SK-N-SH treated with all-trans-retinoic acid at 6 μM for 48 hours (cell line): ENCODE measurements around the gene IL17RC.

ENCODE experiments used
- ARNTL ChIP-seq: fragments of 450-650 bp; formaldehyde crosslinking; IDR thresholded peaks from 2 replicates; pipeline ENCODE4 v1.5.0; 2020; ENCODE audit warnings: low read depth, mild to moderate bottlenecking, moderate library complexity, borderline replicate concordance
- CSRNP3 ChIP-seq: fragments of 250-450 bp; sonication (Bioruptor Pico); IDR thresholded peaks from 2 replicates; pipeline ENCODE4 v1.5.1; 2021; ENCODE audit warnings: mild to moderate bottlenecking, moderate library complexity
- ESRRG ChIP-seq: fragments of 250-450 bp; sonication (Bioruptor Pico); IDR thresholded peaks from 2 replicates; pipeline ENCODE4 v1.6.1; 2021; ENCODE audit warnings: mild to moderate bottlenecking
- GLIS3 ChIP-seq: fragments of 250-450 bp; sonication (Bioruptor Pico); IDR thresholded peaks from 2 replicates; pipeline ENCODE4 v1.5.0; 2020; ENCODE audit warnings: mild to moderate bottlenecking, moderate library complexity
- RARB ChIP-seq: fragments of 250-450 bp; sonication (Bioruptor Pico); IDR thresholded peaks from 2 replicates; pipeline ENCODE4 v1.8.0; 2021; ENCODE audit warnings: mild to moderate bottlenecking, moderate library complexity
- SNAI2 ChIP-seq: fragments of 250-450 bp; sonication (Bioruptor Pico); IDR thresholded peaks from 2 replicates; pipeline ENCODE4 v1.5.0; 2020; ENCODE audit warnings: mild to moderate bottlenecking, moderate library complexity
- ZFP3 ChIP-seq: fragments of 250-450 bp; sonication (Bioruptor Pico); IDR thresholded peaks from 2 replicates; pipeline ENCODE4 v1.5.0; 2020; ENCODE audit warnings: mild to moderate bottlenecking, moderate library complexity
- ZFP30 ChIP-seq: fragments of 450-650 bp; formaldehyde crosslinking; IDR thresholded peaks from 2 replicates; pipeline ENCODE4 v1.5.0; 2022; ENCODE audit warnings: mild to moderate bottlenecking, moderate library complexity
- ZNF70 ChIP-seq: fragments of 450-650 bp; formaldehyde crosslinking; IDR thresholded peaks from 2 replicates; pipeline ENCODE4 v1.5.0; 2020; ENCODE audit warnings: mild to moderate bottlenecking, moderate library complexity
- ZNF8 ChIP-seq: fragments of 450-650 bp; formaldehyde crosslinking; IDR thresholded peaks from 2 replicates; pipeline ENCODE4 v1.5.0; 2020; ENCODE audit warnings: mild to moderate bottlenecking, moderate library complexity
- TF ChIP-seq, protein P1 (sequence below): fragments of 250-450 bp; sonication (Bioruptor Pico); IDR thresholded peaks from 2 replicates; pipeline ENCODE4 v1.8.0; 2020; ENCODE audit warnings: mild to moderate bottlenecking, moderate library complexity, borderline replicate concordance
- TF ChIP-seq, protein P2 (sequence below): fragments of 250-450 bp; sonication (Bioruptor Pico); IDR thresholded peaks from 2 replicates; pipeline ENCODE4 v1.5.0; 2020; ENCODE audit warnings: mild to moderate bottlenecking, moderate library complexity

GRCh38 chr3:9946112-9947024 lies 29.5 kb downstream of the IL17RC start:
- TF ChIP-seq, protein P1, sequence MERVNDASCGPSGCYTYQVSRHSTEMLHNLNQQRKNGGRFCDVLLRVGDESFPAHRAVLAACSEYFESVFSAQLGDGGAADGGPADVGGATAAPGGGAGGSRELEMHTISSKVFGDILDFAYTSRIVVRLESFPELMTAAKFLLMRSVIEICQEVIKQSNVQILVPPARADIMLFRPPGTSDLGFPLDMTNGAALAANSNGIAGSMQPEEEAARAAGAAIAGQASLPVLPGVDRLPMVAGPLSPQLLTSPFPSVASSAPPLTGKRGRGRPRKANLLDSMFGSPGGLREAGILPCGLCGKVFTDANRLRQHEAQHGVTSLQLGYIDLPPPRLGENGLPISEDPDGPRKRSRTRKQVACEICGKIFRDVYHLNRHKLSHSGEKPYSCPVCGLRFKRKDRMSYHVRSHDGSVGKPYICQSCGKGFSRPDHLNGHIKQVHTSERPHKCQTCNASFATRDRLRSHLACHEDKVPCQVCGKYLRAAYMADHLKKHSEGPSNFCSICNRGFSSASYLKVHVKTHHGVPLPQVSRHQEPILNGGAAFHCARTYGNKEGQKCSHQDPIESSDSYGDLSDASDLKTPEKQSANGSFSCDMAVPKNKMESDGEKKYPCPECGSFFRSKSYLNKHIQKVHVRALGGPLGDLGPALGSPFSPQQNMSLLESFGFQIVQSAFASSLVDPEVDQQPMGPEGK (CRISPR knock-in tag), result no peak
- TF ChIP-seq SNAI2 (CRISPR knock-in tag), result no peak
- no peak for TF ChIP-seq ESRRG (CRISPR knock-in tag)
- no peak for TF ChIP-seq ARNTL (CRISPR knock-in tag)
- TF ChIP-seq, protein P2, sequence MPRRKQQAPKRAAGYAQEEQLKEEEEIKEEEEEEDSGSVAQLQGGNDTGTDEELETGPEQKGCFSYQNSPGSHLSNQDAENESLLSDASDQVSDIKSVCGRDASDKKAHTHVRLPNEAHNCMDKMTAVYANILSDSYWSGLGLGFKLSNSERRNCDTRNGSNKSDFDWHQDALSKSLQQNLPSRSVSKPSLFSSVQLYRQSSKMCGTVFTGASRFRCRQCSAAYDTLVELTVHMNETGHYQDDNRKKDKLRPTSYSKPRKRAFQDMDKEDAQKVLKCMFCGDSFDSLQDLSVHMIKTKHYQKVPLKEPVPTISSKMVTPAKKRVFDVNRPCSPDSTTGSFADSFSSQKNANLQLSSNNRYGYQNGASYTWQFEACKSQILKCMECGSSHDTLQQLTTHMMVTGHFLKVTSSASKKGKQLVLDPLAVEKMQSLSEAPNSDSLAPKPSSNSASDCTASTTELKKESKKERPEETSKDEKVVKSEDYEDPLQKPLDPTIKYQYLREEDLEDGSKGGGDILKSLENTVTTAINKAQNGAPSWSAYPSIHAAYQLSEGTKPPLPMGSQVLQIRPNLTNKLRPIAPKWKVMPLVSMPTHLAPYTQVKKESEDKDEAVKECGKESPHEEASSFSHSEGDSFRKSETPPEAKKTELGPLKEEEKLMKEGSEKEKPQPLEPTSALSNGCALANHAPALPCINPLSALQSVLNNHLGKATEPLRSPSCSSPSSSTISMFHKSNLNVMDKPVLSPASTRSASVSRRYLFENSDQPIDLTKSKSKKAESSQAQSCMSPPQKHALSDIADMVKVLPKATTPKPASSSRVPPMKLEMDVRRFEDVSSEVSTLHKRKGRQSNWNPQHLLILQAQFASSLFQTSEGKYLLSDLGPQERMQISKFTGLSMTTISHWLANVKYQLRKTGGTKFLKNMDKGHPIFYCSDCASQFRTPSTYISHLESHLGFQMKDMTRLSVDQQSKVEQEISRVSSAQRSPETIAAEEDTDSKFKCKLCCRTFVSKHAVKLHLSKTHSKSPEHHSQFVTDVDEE (CRISPR knock-in tag), result no peak
- TF ChIP-seq ZFP3 (CRISPR knock-in tag), result no peak
- no peak for TF ChIP-seq ZFP30 (CRISPR knock-in tag)
- TF ChIP-seq ZNF8 (CRISPR knock-in tag), result no peak
- TF ChIP-seq CSRNP3 (CRISPR knock-in tag), result no peak
- TF ChIP-seq GLIS3 (CRISPR knock-in tag), result no peak
- no peak for TF ChIP-seq RARB (CRISPR knock-in tag)
- no peak for TF ChIP-seq ZNF70 (CRISPR knock-in tag)
